ENCODE data around the gene PISD. TPM values are rescaled to one million over a fixed set of nuclear protein-coding genes. Genes with fewer than 3 reads are reported as not detected.

Gene PISD
- total and polyA plus RNA-seq, 9 of the 15 experiments (the other 6 are each of a cell fraction or from before 2014, with no cell fraction given), result 24.5 to 65.9 (median 36.6) TPM

- no peak for TF ChIP-seq ELK1 (CRISPR knock-in tag; IDR thresholded peaks at IDR 0.05)
These were observed 46.5 kb downstream of the PISD start (continued) for GRCh38 chr22:31615491-31615860.

- CTCF ChIA-PET (ENCODE audit: low intra/inter-chr PET ratio), result no interaction called here
These were observed 47.1 kb downstream of the PISD start for GRCh38 chr22:31614781-31615490.

More at GRCh38 chr22:31614781-31615490, 47.1 kb downstream of the PISD start:
- Histone ChIP-seq H4K20me1 (replicated peaks; ENCODE audit: control insufficient read depth, insufficient read depth, low read length) (no peaks in the 10 kb centered on the region), H3K9ac (ENCODE audit: insufficient read depth in 1 of 2, low read depth in 2 of 2, low read length in 2 of 2) (peak overlapping the region in 1 of 2 experiments; percentile 20; a peak in 1 of 4 replicates), H3K9me3 (replicated peaks; ENCODE audit: control insufficient read depth, insufficient read depth, low read depth, low read length) (no peaks in the 10 kb centered on the region), H3K9me1 (ENCODE audit: control insufficient read depth, insufficient read depth, low read length) (no peaks in the 10 kb centered on the region), H3K79me2 (ENCODE audit: control insufficient read depth, insufficient read depth, low read length) (no peaks in the 10 kb centered on the region), H3K4me2 (ENCODE audit: insufficient read depth, low read length) (no peak overlapping the region), H2AFZ (ENCODE audit: low read depth, low read length) (no peak overlapping the region), H3K4me3 (no peak overlapping the region), H3K4me1 (replicated peaks in 1 of 2; ENCODE audit: control insufficient read depth in 2 of 2, insufficient read depth in 2 of 2, low read length in 2 of 2) (peaks cover 0 to 46% of the 10 kb centered on the region in 2 experiments; a peak in 3 of 5 replicates), H3K27me3 (ENCODE audit: control insufficient read depth in 2 of 2, insufficient read depth in 2 of 2, low read length in 2 of 2) (no peaks in the 10 kb centered on the region), H3K27ac (ENCODE audit: extremely low read depth, low read depth, low read length) (no peak overlapping the region), H3K36me3 (ENCODE audit: control insufficient read depth, insufficient read depth, low read length) (peaks cover 30% of the 10 kb centered on the region; the same call in 2 of the 3 replicates)
- WGBS (ENCODE audit: insufficient coverage, low coverage, missing lambda C conversion rate), result 83% methylated on average over 1 of the region's 18 CpGs
- intact Hi-C loops (cut with micrococcal nuclease) (no loop called here), in situ Hi-C loops (cut with MboI) (no loop called here)
- no peak for ATAC-seq
- TF ChIP-seq POLR2G (IDR thresholded peaks at IDR 0.05; ENCODE audit: low read depth, low read length) (peak; percentile 58), EGR1 (conservative IDR thresholded peaks at IDR 0.05) (peak; percentile 32), RBM22 (IDR thresholded peaks at IDR 0.05; ENCODE audit: low read depth, low read length, poor library complexity, severe bottlenecking) (peak; percentile 50), ZNF75A (CRISPR knock-in tag; IDR thresholded peaks at IDR 0.05) (no peak)
- POLR2A ChIA-PET, result interaction anchor here (0.6 to 4.2 kb wide), 2 partner anchors 10 to 11 kb away, joined by 3 to 14 read pairs; no protein-coding TSS in a partner anchor
- no TSS peak for BruUV-seq (replicated peaks)
- DNase-seq (ENCODE audit: extremely low read depth in 1 of 4, low spot score in 3 of 4), result no peak
- FAIRE-seq, result no peak
